ENCODE results near the gene AP5S1. TPM values are rescaled to one million over a fixed set of nuclear protein-coding genes. Genes with fewer than 3 reads are reported as not detected.

Gene AP5S1
- total and polyA plus RNA-seq, 2 of the 13 experiments (the other 11 are each of a cell fraction or from before 2014, with no cell fraction given) = 7.9 to 23.2 TPM

DNA sequence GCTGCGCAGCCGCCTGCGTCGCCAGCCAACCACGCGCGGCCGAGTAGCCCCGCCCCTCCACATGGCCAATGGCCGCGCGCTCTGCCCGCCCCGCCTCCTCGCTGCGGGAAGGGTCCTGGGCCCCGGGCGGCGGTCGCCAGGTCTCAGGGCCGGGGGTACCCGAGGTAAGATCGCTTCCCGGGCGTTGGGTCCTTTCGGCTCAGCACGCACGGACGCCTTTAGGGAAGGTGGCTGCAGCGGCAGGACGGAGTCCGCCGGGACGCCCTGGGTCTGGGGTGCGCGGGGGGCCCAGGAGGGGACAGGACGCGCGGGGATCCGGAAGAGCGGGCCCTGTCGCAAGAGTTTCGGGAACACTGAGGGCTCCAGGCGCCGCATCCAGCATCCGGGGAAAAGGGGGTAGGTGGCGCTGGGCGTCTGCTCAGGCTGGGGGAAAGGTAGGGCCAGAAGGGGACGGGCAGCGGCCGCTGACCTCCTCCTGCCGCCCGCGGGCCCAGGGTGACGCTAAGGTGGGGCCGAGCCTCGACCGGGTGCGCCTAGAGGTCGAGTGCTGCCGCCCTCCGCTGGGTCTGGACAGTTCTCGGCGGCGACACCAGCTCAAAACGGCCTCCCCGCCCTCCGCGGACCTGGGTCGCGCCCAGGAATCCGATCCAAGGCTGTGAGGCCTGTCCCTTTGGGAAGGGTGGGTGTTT, 26.5 kb downstream of the AP5S1 start, which contains the start of gene MAVS (continued):
- TF ChIP-seq, protein P1, sequence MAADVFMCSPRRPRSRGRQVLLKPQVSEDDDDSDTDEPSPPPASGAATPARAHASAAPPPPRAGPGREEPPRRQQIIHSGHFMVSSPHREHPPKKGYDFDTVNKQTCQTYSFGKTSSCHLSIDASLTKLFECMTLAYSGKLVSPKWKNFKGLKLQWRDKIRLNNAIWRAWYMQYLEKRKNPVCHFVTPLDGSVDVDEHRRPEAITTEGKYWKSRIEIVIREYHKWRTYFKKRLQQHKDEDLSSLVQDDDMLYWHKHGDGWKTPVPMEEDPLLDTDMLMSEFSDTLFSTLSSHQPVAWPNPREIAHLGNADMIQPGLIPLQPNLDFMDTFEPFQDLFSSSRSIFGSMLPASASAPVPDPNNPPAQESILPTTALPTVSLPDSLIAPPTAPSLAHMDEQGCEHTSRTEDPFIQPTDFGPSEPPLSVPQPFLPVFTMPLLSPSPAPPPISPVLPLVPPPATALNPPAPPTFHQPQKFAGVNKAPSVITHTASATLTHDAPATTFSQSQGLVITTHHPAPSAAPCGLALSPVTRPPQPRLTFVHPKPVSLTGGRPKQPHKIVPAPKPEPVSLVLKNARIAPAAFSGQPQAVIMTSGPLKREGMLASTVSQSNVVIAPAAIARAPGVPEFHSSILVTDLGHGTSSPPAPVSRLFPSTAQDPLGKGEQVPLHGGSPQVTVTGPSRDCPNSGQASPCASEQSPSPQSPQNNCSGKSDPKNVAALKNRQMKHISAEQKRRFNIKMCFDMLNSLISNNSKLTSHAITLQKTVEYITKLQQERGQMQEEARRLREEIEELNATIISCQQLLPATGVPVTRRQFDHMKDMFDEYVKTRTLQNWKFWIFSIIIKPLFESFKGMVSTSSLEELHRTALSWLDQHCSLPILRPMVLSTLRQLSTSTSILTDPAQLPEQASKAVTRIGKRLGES (CRISPR knock-in tag; IDR thresholded peaks at IDR 0.05; ENCODE audit: borderline replicate concordance) = 0 out of 2 replicates have a peak, but pooled peaks have one; percentile 4
- TF ChIP-seq FOXC1 (CRISPR knock-in tag; IDR thresholded peaks at IDR 0.05; ENCODE audit: borderline replicate concordance) = peak; percentile 98
- TF ChIP-seq, protein P2, sequence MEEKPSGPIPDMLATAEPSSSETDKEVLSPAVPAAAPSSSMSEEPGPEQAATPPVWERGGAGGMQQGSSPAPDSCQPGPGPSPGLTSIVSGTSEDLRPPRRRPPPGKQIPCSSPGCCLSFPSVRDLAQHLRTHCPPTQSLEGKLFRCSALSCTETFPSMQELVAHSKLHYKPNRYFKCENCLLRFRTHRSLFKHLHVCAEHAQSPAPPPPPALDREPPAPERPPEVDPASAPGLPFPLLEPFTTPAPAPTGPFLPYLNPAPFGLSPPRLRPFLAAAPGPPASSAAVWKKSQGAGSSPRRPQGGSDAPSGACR (CRISPR knock-in tag; IDR thresholded peaks at IDR 0.05) = peak; percentile 98
- TF ChIP-seq AGO1 (IDR thresholded peaks at IDR 0.05; ENCODE audit: low read depth, low read length, poor library complexity, severe bottlenecking) = peak; percentile 88
- no peak for TF ChIP-seq GABPA (IDR thresholded peaks at IDR 0.05; ENCODE audit: low read depth, low read length)
- no peak for TF ChIP-seq GABPA (CRISPR knock-in tag; IDR thresholded peaks at IDR 0.05; ENCODE audit: low read depth)
- TF ChIP-seq SP2 (CRISPR knock-in tag; IDR thresholded peaks at IDR 0.05) = peak; percentile 82
- TF ChIP-seq, protein P3, sequence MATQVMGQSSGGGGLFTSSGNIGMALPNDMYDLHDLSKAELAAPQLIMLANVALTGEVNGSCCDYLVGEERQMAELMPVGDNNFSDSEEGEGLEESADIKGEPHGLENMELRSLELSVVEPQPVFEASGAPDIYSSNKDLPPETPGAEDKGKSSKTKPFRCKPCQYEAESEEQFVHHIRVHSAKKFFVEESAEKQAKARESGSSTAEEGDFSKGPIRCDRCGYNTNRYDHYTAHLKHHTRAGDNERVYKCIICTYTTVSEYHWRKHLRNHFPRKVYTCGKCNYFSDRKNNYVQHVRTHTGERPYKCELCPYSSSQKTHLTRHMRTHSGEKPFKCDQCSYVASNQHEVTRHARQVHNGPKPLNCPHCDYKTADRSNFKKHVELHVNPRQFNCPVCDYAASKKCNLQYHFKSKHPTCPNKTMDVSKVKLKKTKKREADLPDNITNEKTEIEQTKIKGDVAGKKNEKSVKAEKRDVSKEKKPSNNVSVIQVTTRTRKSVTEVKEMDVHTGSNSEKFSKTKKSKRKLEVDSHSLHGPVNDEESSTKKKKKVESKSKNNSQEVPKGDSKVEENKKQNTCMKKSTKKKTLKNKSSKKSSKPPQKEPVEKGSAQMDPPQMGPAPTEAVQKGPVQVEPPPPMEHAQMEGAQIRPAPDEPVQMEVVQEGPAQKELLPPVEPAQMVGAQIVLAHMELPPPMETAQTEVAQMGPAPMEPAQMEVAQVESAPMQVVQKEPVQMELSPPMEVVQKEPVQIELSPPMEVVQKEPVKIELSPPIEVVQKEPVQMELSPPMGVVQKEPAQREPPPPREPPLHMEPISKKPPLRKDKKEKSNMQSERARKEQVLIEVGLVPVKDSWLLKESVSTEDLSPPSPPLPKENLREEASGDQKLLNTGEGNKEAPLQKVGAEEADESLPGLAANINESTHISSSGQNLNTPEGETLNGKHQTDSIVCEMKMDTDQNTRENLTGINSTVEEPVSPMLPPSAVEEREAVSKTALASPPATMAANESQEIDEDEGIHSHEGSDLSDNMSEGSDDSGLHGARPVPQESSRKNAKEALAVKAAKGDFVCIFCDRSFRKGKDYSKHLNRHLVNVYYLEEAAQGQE (IDR thresholded peaks at IDR 0.05; ENCODE audit: borderline replicate concordance in 1 of 2, low read depth in 1 of 2, low read length in 2 of 2) = peak in 1 of 2 experiments; percentile 71; a peak in 2 of 4 replicates
- peak; percentile 71; the same call in 1 of the 2 replicates for TF ChIP-seq ATAD3A (CRISPR knock-in tag; IDR thresholded peaks at IDR 0.05)
- no peak for TF ChIP-seq RARG (CRISPR knock-in tag; IDR thresholded peaks at IDR 0.05; ENCODE audit: low read depth)
- TF ChIP-seq, protein P4, sequence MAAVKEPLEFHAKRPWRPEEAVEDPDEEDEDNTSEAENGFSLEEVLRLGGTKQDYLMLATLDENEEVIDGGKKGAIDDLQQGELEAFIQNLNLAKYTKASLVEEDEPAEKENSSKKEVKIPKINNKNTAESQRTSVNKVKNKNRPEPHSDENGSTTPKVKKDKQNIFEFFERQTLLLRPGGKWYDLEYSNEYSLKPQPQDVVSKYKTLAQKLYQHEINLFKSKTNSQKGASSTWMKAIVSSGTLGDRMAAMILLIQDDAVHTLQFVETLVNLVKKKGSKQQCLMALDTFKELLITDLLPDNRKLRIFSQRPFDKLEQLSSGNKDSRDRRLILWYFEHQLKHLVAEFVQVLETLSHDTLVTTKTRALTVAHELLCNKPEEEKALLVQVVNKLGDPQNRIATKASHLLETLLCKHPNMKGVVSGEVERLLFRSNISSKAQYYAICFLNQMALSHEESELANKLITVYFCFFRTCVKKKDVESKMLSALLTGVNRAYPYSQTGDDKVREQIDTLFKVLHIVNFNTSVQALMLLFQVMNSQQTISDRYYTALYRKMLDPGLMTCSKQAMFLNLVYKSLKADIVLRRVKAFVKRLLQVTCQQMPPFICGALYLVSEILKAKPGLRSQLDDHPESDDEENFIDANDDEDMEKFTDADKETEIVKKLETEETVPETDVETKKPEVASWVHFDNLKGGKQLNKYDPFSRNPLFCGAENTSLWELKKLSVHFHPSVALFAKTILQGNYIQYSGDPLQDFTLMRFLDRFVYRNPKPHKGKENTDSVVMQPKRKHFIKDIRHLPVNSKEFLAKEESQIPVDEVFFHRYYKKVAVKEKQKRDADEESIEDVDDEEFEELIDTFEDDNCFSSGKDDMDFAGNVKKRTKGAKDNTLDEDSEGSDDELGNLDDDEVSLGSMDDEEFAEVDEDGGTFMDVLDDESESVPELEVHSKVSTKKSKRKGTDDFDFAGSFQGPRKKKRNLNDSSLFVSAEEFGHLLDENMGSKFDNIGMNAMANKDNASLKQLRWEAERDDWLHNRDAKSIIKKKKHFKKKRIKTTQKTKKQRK (IDR thresholded peaks at IDR 0.05; ENCODE audit: low read length) = no peak
- TF ChIP-seq, protein P5, sequence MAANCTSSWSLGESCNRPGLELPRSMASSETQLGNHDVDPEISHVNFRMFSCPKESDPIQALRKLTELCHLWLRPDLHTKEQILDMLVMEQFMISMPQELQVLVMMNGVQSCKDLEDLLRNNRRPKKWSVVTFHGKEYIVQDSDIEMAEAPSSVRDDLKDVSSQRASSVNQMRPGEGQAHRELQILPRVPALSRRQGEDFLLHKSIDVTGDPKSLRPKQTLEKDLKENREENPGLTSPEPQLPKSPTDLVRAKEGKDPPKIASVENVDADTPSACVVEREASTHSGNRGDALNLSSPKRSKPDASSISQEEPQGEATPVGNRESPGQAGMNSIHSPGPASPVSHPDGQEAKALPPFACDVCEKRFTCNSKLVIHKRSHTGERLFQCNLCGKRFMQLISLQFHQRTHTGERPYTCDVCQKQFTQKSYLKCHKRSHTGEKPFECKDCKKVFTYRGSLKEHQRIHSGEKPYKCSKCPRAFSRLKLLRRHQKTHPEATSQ (CRISPR knock-in tag; IDR thresholded peaks at IDR 0.05; ENCODE audit: borderline replicate concordance) = peak; percentile 91; the same call in 1 of the 2 replicates
- peak; percentile 78; the same call in 1 of the 2 replicates for TF ChIP-seq ZNF720 (CRISPR knock-in tag; IDR thresholded peaks at IDR 0.05)
- TF ChIP-seq SIX4 (CRISPR knock-in tag; IDR thresholded peaks at IDR 0.05) = no peak; the same call in 1 of the 2 replicates
- TF ChIP-seq NR1H2 (CRISPR knock-in tag; IDR thresholded peaks at IDR 0.05; ENCODE audit: borderline replicate concordance, low read depth) = peak; percentile 90; the same call in 1 of the 2 replicates
- TF ChIP-seq SIN3B (IDR thresholded peaks at IDR 0.05; ENCODE audit: low read length) = peak; percentile 19; the same call in 1 of the 2 replicates

Measured in HepG2 (cell line).